ENCODE measurements around the gene FANCL. TPM values are rescaled to one million over a fixed set of nuclear protein-coding genes. Genes with fewer than 3 reads are reported as not detected.
"Not testable (repeated sequence)": the region's sequence is repeated elsewhere in the genome, so short reads cannot be mapped to it uniquely, and the experiment has no call there.

FANCL gene
- total RNA-seq, 1 experiment from 2014 or later: 34.3 TPM

GRCh38 chr2:58182527-58182926, 58.6 kb downstream of the FANCL start:
- H3K4me1 ChIP-seq: no peaks in the 10 kb centered on the region
- no peak overlapping the region for H3K27ac Mint-ChIP-seq (ENCODE audit: unreplicated experiment)
- ChIA-PET CTCF (no interaction called here), POLR2A (no interaction called here)
- no peaks in the 10 kb centered on the region for H3K9me3 ChIP-seq
- no peak overlapping the region for H3K4me3 Mint-ChIP-seq (ENCODE audit: unreplicated experiment)
- H3K4me3 ChIP-seq (ENCODE audit: low read depth, low read length): no peak overlapping the region
- no TSS peak for BruUV-seq (replicated peaks)
- no peaks in the 10 kb centered on the region for H3K4me1 Mint-ChIP-seq (ENCODE audit: low read depth, unreplicated experiment)
- H3K27me3 ChIP-seq (replicated peaks; ENCODE audit: control insufficient read depth, insufficient read depth, low read length): no peaks in the 10 kb centered on the region
- no peaks in the 10 kb centered on the region for H3K9me3 Mint-ChIP-seq (ENCODE audit: unreplicated experiment)
- H3K36me3 ChIP-seq (ENCODE audit: control insufficient read depth, insufficient read depth, low read length): no peaks in the 10 kb centered on the region
- TF ChIP-seq CTCF (IDR thresholded peaks at IDR 0.05; ENCODE audit: insufficient read depth in 1 of 2, low read depth in 1 of 2, low read length in 1 of 2, severe bottlenecking in 1 of 2, unreplicated experiment in 1 of 2): no peak
- intact Hi-C loops (cut with micrococcal nuclease; ENCODE audit: unreplicated experiment): no loop called here
- peaks cover 23% of the 10 kb centered on the region for H3K36me3 Mint-ChIP-seq (ENCODE audit: insufficient read depth, unreplicated experiment)
- no peaks in the 10 kb centered on the region for H3K27me3 Mint-ChIP-seq (ENCODE audit: insufficient read depth, unreplicated experiment)
- no peak for DNase-seq

GRCh38 chr2:58180635-58181034, 60.5 kb downstream of the FANCL start:
- Mint-ChIP-seq H3K4me1 (ENCODE audit: low read depth, unreplicated experiment) (no peaks in the 10 kb centered on the region), H3K4me3 (ENCODE audit: unreplicated experiment) (no peak overlapping the region), H3K27me3 (ENCODE audit: insufficient read depth, unreplicated experiment) (no peaks in the 10 kb centered on the region), H3K9me3 (ENCODE audit: unreplicated experiment) (no peaks in the 10 kb centered on the region), H3K36me3 (ENCODE audit: insufficient read depth, unreplicated experiment) (peaks cover 9% of the 10 kb centered on the region), H3K27ac (ENCODE audit: unreplicated experiment) (no peak overlapping the region)
- ChIA-PET CTCF (no interaction called here), POLR2A (no interaction called here)
- H3K36me3 ChIP-seq (ENCODE audit: control insufficient read depth, insufficient read depth, low read length): no peaks in the 10 kb centered on the region
- no peaks in the 10 kb centered on the region for H3K27me3 ChIP-seq (replicated peaks; ENCODE audit: control insufficient read depth, insufficient read depth, low read length)
- no peak overlapping the region for H3K4me3 ChIP-seq (ENCODE audit: low read depth, low read length)
- no peak for TF ChIP-seq CTCF (IDR thresholded peaks at IDR 0.05; ENCODE audit: insufficient read depth in 1 of 2, low read depth in 1 of 2, low read length in 1 of 2, severe bottlenecking in 1 of 2, unreplicated experiment in 1 of 2)
- intact Hi-C loops (cut with micrococcal nuclease; ENCODE audit: unreplicated experiment): no loop called here
- no TSS peak for BruUV-seq (replicated peaks)
- DNase-seq: no peak
- no peaks in the 10 kb centered on the region for H3K4me1 ChIP-seq
- H3K9me3 ChIP-seq: no peaks in the 10 kb centered on the region

GRCh38 chr2:58180175-58180574, 61.0 kb downstream of the FANCL start:
- BruUV-seq (replicated peaks); H3K27me3 Mint-ChIP-seq (ENCODE audit: insufficient read depth, unreplicated experiment); H3K4me1 Mint-ChIP-seq (ENCODE audit: low read depth, unreplicated experiment); POLR2A ChIA-PET; H3K9me3 Mint-ChIP-seq (ENCODE audit: unreplicated experiment); CTCF ChIA-PET; H3K36me3 Mint-ChIP-seq (ENCODE audit: insufficient read depth, unreplicated experiment); H3K4me1 ChIP-seq; DNase-seq; H3K9me3 ChIP-seq; H3K27ac Mint-ChIP-seq (ENCODE audit: unreplicated experiment); intact Hi-C loops (cut with micrococcal nuclease; ENCODE audit: unreplicated experiment); H3K4me3 ChIP-seq (ENCODE audit: low read depth, low read length); H3K36me3 ChIP-seq (ENCODE audit: control insufficient read depth, insufficient read depth, low read length); H3K4me3 Mint-ChIP-seq (ENCODE audit: unreplicated experiment); H3K27me3 ChIP-seq (replicated peaks; ENCODE audit: control insufficient read depth, insufficient read depth, low read length): not testable (repeated sequence)

GRCh38 chr2:58177187-58177586, 63.9 kb downstream of the FANCL start:
- H3K4me1 Mint-ChIP-seq (ENCODE audit: low read depth, unreplicated experiment); H3K27me3 ChIP-seq (replicated peaks; ENCODE audit: control insufficient read depth, insufficient read depth, low read length); H3K4me1 ChIP-seq; DNase-seq; H3K36me3 ChIP-seq (ENCODE audit: control insufficient read depth, insufficient read depth, low read length); H3K4me3 Mint-ChIP-seq (ENCODE audit: unreplicated experiment); BruUV-seq (replicated peaks); H3K9me3 ChIP-seq; H3K27me3 Mint-ChIP-seq (ENCODE audit: insufficient read depth, unreplicated experiment); H3K4me3 ChIP-seq (ENCODE audit: low read depth, low read length); POLR2A ChIA-PET; CTCF ChIA-PET; intact Hi-C loops (cut with micrococcal nuclease; ENCODE audit: unreplicated experiment); H3K27ac Mint-ChIP-seq (ENCODE audit: unreplicated experiment): not testable (repeated sequence)
- Mint-ChIP-seq H3K9me3 (ENCODE audit: unreplicated experiment) (peaks cover 12% of the 10 kb centered on the region), H3K36me3 (ENCODE audit: insufficient read depth, unreplicated experiment) (peaks cover 19% of the 10 kb centered on the region)

- DNase-seq; H3K4me1 ChIP-seq; H3K9me3 ChIP-seq; H3K4me3 Mint-ChIP-seq (ENCODE audit: unreplicated experiment); H3K36me3 ChIP-seq (ENCODE audit: control insufficient read depth, insufficient read depth, low read length); H3K27me3 Mint-ChIP-seq (ENCODE audit: insufficient read depth, unreplicated experiment); H3K27me3 ChIP-seq (replicated peaks; ENCODE audit: control insufficient read depth, insufficient read depth, low read length); H3K27ac Mint-ChIP-seq (ENCODE audit: unreplicated experiment); CTCF ChIA-PET; H3K4me3 ChIP-seq (ENCODE audit: low read depth, low read length); intact Hi-C loops (cut with micrococcal nuclease; ENCODE audit: unreplicated experiment); H3K4me1 Mint-ChIP-seq (ENCODE audit: low read depth, unreplicated experiment); POLR2A ChIA-PET; BruUV-seq (replicated peaks): not testable (repeated sequence)
- peaks cover 34% of the 10 kb centered on the region for H3K9me3 Mint-ChIP-seq (ENCODE audit: unreplicated experiment)
- peaks cover 33% of the 10 kb centered on the region for H3K36me3 Mint-ChIP-seq (ENCODE audit: insufficient read depth, unreplicated experiment)
Observed at GRCh38 chr2:58171831-58172230, 69.3 kb downstream of the FANCL start.

GRCh38 chr2:58170334-58170933, 70.7 kb downstream of the FANCL start:
- H3K4me3 ChIP-seq (ENCODE audit: low read depth, low read length); H3K9me3 ChIP-seq; H3K27me3 ChIP-seq (replicated peaks; ENCODE audit: control insufficient read depth, insufficient read depth, low read length); H3K4me1 ChIP-seq; CTCF ChIA-PET; DNase-seq; H3K27me3 Mint-ChIP-seq (ENCODE audit: insufficient read depth, unreplicated experiment); intact Hi-C loops (cut with micrococcal nuclease; ENCODE audit: unreplicated experiment); POLR2A ChIA-PET; BruUV-seq (replicated peaks); H3K27ac Mint-ChIP-seq (ENCODE audit: unreplicated experiment); H3K4me1 Mint-ChIP-seq (ENCODE audit: low read depth, unreplicated experiment); H3K4me3 Mint-ChIP-seq (ENCODE audit: unreplicated experiment); H3K36me3 ChIP-seq (ENCODE audit: control insufficient read depth, insufficient read depth, low read length): not testable (repeated sequence)
- peaks cover 36% of the 10 kb centered on the region for H3K36me3 Mint-ChIP-seq (ENCODE audit: insufficient read depth, unreplicated experiment)
- peaks cover 34% of the 10 kb centered on the region for H3K9me3 Mint-ChIP-seq (ENCODE audit: unreplicated experiment)

Data from Caco-2 (cell line).